A549 (cell line): ENCODE data around the gene SP140L. TPM values are rescaled to one million over a fixed set of nuclear protein-coding genes. Genes with fewer than 3 reads are reported as not detected.

ENCODE experiments used
- ATAC-seq, 2 experiments: fragments of 200-7000 bp in 1 of 2; fragments of >200 bp in 1 of 2; cut with Nextera tagmentation in 1 of 2; cut with Tn5 transposase in 1 of 2; 3 replicates each; pipeline versions ENCODE4 v1.8.0 to v1.9.1; 2018 to 2020; ENCODE audit warnings: mild to moderate bottlenecking in 1 of 2, moderate library complexity in 1 of 2
- CTCF ChIA-PET: fragments of 300-600 bp; sonication (Branson Sonifier 250); formaldehyde crosslinking; extraction: SDS; loops from one replicate; lab custom pipeline; 2021; ENCODE audit warnings: antibody characterized with exemption, inconsistent platforms; lab: Yijun Ruan, JAX
- POLR2A ChIA-PET: fragments of 350-600 bp; formaldehyde crosslinking; extraction: SDS; loops from one replicate; lab custom pipeline; 2021; ENCODE audit warnings: antibody characterized with exemption, inconsistent platforms; lab: Yijun Ruan, JAX
- DNase-seq, 2 experiments: peaks; one replicate each; pipeline versions ENCODE4 v3.0.0 to v3.0.0-alpha.2; 2011 to 2016; ENCODE audit warnings: low read depth in 1 of 2, low spot score in 1 of 2
- FAIRE-seq: peaks from 2 replicates; lab custom pipeline; 2011; peaks lifted over from hg19 to GRCh38; lab: Jason Lieb, UNC
- H3K27ac ChIP-seq, 2 experiments: fragments of >200 bp; sonication (Bioruptor Twin); formaldehyde crosslinking; 3 replicates each; pipeline ENCODE4 v1.5.1; 2016 to 2017
- H3K4me1 ChIP-seq: fragments of >200 bp; sonication (Bioruptor Twin); formaldehyde crosslinking; 3 replicates; pipeline ENCODE4 v1.6.1; 2016
- H3K4me2 ChIP-seq: fragments of >200 bp; sonication (Bioruptor Twin); formaldehyde crosslinking; 3 replicates; pipeline ENCODE4 v1.6.1; 2016
- H3K4me3 ChIP-seq: fragments of >200 bp; sonication (Bioruptor Twin); formaldehyde crosslinking; 3 replicates; pipeline ENCODE4 v1.5.1; 2016
- H3K9me3 ChIP-seq: fragments of >200 bp; sonication (Bioruptor Twin); formaldehyde crosslinking; 3 replicates; pipeline ENCODE4 v1.6.1; 2016
- BHLHE40 ChIP-seq: IDR thresholded peaks from 2 replicates; pipeline ENCODE4 v1.6.1; 2012; ENCODE audit warnings: low read depth, low read length, inconsistent platforms
- CTCF ChIP-seq: fragments of >200 bp; sonication (Bioruptor Twin); formaldehyde crosslinking; IDR thresholded peaks from 3 replicates; pipeline ENCODE4 v1.5.1; 2016
- E2F6 ChIP-seq: IDR thresholded peaks from 2 replicates; pipeline ENCODE4 v1.6.1; 2012; ENCODE audit warnings: low read depth, borderline replicate concordance
- EP300 ChIP-seq, 2 experiments: fragments of >200 bp; sonication (Bioruptor Twin); formaldehyde crosslinking; IDR thresholded peaks; 2 replicates in 1 of 2; 3 replicates in 1 of 2; pipeline ENCODE4 v1.6.1; 2016 to 2017
- FOSL2 ChIP-seq, 2 experiments: fragments of 450-650 bp in 1 of 2; fragments of >200 bp in 1 of 2; sonication (Bioruptor Twin) in 1 of 2; formaldehyde crosslinking; IDR thresholded peaks; 2 replicates each; pipeline versions ENCODE4 v1.5.0 to v1.6.1; 2016 to 2020; ENCODE audit warnings: mild to moderate bottlenecking in 1 of 2, moderate library complexity in 1 of 2
- FOXS1 ChIP-seq: fragments of 250-450 bp; sonication (Bioruptor Pico); IDR thresholded peaks from 2 replicates; pipeline ENCODE4 v1.5.0; 2020; ENCODE audit warnings: mild to moderate bottlenecking, moderate library complexity
- HEYL ChIP-seq: fragments of 250-450 bp; sonication (Bioruptor Pico); IDR thresholded peaks from 2 replicates; pipeline ENCODE4 v1.8.0; 2021; ENCODE audit warnings: mild to moderate bottlenecking, moderate library complexity
- HOXB13 ChIP-seq: fragments of 250-450 bp; sonication (Bioruptor Pico); IDR thresholded peaks from 2 replicates; pipeline ENCODE4 v1.5.0; 2020; ENCODE audit warnings: low read depth, mild to moderate bottlenecking, moderate library complexity
- HOXB5 ChIP-seq: fragments of 250-450 bp; sonication (Bioruptor Pico); IDR thresholded peaks from 2 replicates; pipeline ENCODE4 v1.5.0; 2020; ENCODE audit warnings: mild to moderate bottlenecking, moderate library complexity
- KDM1A ChIP-seq: fragments of 200-600 bp; sonication (generic); IDR thresholded peaks from 2 replicates; pipeline ENCODE4 v1.6.1; 2016; ENCODE audit warnings: low read depth, mild to moderate bottlenecking
- MAZ ChIP-seq: fragments of 150-350 bp; IDR thresholded peaks from 2 replicates; pipeline ENCODE4 v1.6.1; 2014; ENCODE audit warnings: antibody characterized with exemption, low read depth, low read length, borderline replicate concordance
- MYC ChIP-seq: IDR thresholded peaks from 2 replicates; pipeline ENCODE4 v1.6.1; 2012; ENCODE audit warnings: mild to moderate bottlenecking, inconsistent platforms, low read length, improper control_type of control experiment, borderline replicate concordance
- NFE2L2 ChIP-seq: fragments of 150-350 bp; conservative IDR thresholded peaks from 2 replicates; pipeline ENCODE4 v1.6.1; 2014; ENCODE audit warnings: low read length
- NPAS2 ChIP-seq: fragments of 250-450 bp; sonication (Bioruptor Pico); IDR thresholded peaks from 2 replicates; pipeline ENCODE4 v1.8.0; 2022; ENCODE audit warnings: mild to moderate bottlenecking, moderate library complexity, borderline replicate concordance
- PBX3 ChIP-seq: IDR thresholded peaks from 2 replicates; pipeline ENCODE4 v1.6.1; 2012
- PHF8 ChIP-seq: fragments of 200-600 bp; sonication (generic); IDR thresholded peaks from 2 replicates; pipeline ENCODE4 v1.6.1; 2016; ENCODE audit warnings: low read depth, mild to moderate bottlenecking, antibody characterized with exemption, moderate library complexity, borderline replicate concordance
- POLR2A ChIP-seq: IDR thresholded peaks from 2 replicates; pipeline ENCODE4 v1.6.1; 2012; ENCODE audit warnings: mild to moderate bottlenecking, low read length
- POLR2AphosphoS2 ChIP-seq: conservative IDR thresholded peaks from 2 replicates; pipeline ENCODE4 v1.6.1; 2012; ENCODE audit warnings: low read length, improper control_type of control experiment, inconsistent platforms
- RAD21 ChIP-seq, 2 experiments: fragments of >200 bp in 1 of 2; sonication (Bioruptor Twin) in 1 of 2; formaldehyde crosslinking in 1 of 2; IDR thresholded peaks in 1 of 2; conservative IDR thresholded peaks in 1 of 2; 2 replicates in 1 of 2; 3 replicates in 1 of 2; pipeline ENCODE4 v1.6.1; 2012 to 2018; ENCODE audit warnings: inconsistent platforms in 1 of 2
- WGBS: methylation state at CpG from one replicate; pipeline ENCODE4 v1.1.6; 2017; ENCODE audit errors: missing lambda C conversion rate; 5-methylcytosine and 5-hydroxymethylcytosine counted together
- polyA plus RNA-seq, 4 experiments: library from polyadenylated mRNA; depleted of rRNA in 3 of 4; stranded (reverse); fragments of >200 nt; fragmentation: RNase III in 1 of 4; extraction: RNeasy Plus Mini Kit Qiagen cat#74134 plus additional on column Dnase treatment in 1 of 4; gene quantifications; 2 replicates in 3 of 4; 3 replicates in 1 of 4; pipeline ENCODE4 v1.2.3, GENCODE V29; 2011 to 2017
- TF ChIP-seq, protein P1 (sequence below): fragments of 250-450 bp; sonication (Bioruptor Pico); IDR thresholded peaks from 2 replicates; pipeline ENCODE4 v1.5.0; 2021; ENCODE audit warnings: mild to moderate bottlenecking, moderate library complexity, borderline replicate concordance
- TF ChIP-seq, protein P2 (sequence below): fragments of 250-450 bp; sonication (Bioruptor Pico); IDR thresholded peaks from 2 replicates; pipeline ENCODE4 v1.5.0; 2020; ENCODE audit warnings: low read depth, mild to moderate bottlenecking, moderate library complexity
- TF ChIP-seq, protein P3 (sequence below): fragments of 450-650 bp; IDR thresholded peaks from 2 replicates; pipeline ENCODE4 v1.6.1; 2014; ENCODE audit warnings: antibody characterized with exemption

The SP140L gene
- polyA plus RNA-seq, 2 of the 4 experiments (the other 2 are of a cell fraction), result 1.7 to 2.5 TPM

GRCh38 chr2:230413479-230413878, 86.5 kb downstream of the SP140L start:
- TF ChIP-seq EP300 (IDR thresholded peaks at IDR 0.05) (no peak), NPAS2 (CRISPR knock-in tag) (no peak), CTCF (no peak), POLR2AphosphoS2 (no peak)
- TF ChIP-seq, protein P1, sequence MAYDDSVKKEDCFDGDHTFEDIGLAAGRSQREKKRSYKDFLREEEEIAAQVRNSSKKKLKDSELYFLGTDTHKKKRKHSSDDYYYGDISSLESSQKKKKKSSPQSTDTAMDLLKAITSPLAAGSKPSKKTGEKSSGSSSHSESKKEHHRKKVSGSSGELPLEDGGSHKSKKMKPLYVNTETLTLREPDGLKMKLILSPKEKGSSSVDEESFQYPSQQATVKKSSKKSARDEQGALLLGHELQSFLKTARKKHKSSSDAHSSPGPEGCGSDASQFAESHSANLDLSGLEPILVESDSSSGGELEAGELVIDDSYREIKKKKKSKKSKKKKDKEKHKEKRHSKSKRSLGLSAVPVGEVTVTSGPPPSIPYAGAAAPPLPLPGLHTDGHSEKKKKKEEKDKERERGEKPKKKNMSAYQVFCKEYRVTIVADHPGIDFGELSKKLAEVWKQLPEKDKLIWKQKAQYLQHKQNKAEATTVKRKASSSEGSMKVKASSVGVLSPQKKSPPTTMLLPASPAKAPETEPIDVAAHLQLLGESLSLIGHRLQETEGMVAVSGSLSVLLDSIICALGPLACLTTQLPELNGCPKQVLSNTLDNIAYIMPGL, result no peak
- FAIRE-seq, result no peak
- POLR2A ChIA-PET, result no interaction called here
- Histone ChIP-seq H3K9me3 (no peaks in the 10 kb centered on the region), H3K4me3 (no peak overlapping the region), H3K4me1 (peaks cover 23% of the 10 kb centered on the region; the same call in 2 of the 3 replicates), H3K27ac (no peak overlapping the region), H3K4me2 (no peak overlapping the region)
- ATAC-seq, result no peak
- CTCF ChIA-PET, result no interaction called here
- peak in 1 of 2 experiments; percentile 14 for DNase-seq
- WGBS, result 91% methylated on average over 3 of the region's 3 CpGs

- WGBS, result 100% methylated on average over 4 of the region's 6 CpGs
- DNase-seq (no peak), FAIRE-seq (no peak), ATAC-seq (no peak)
- ChIA-PET CTCF (no interaction called here), POLR2A (no interaction called here)
- H3K9me3 ChIP-seq, result no peaks in the 10 kb centered on the region
- H3K4me3 ChIP-seq, result no peak overlapping the region
- TF ChIP-seq MAZ (no peak), E2F6 (no peak), HEYL (no peak), RAD21 (conservative IDR thresholded peaks at IDR 0.05 in 1 of 2, IDR thresholded peaks at IDR 0.05 in 1 of 2) (no peak), BHLHE40 (no peak), MYC (no peak), HOXB5 (no peak), NPAS2 (CRISPR knock-in tag) (no peak)
- peaks cover 24% of the 10 kb centered on the region; the same call in 2 of the 3 replicates for H3K4me1 ChIP-seq
- no peak overlapping the region for H3K4me2 ChIP-seq
- H3K27ac ChIP-seq, result no peak overlapping the region
Observed at GRCh38 chr2:230414302-230414701, 87.3 kb downstream of the SP140L start.

- FAIRE-seq (no peak), ATAC-seq (peak; percentile 78 to 81), DNase-seq (peak; percentile 47 to 69)
- Histone ChIP-seq H3K27ac (peak within 1 kb of the TSS; percentile 87 to 94), H3K4me1 (peaks cover 24% of the 10 kb centered on the region; the same call in 2 of the 3 replicates), H3K4me2 (peak within 1 kb of the TSS; percentile 94), H3K9me3 (no peaks in the 10 kb centered on the region), H3K4me3 (peak within 1 kb of the TSS; percentile 54)
- CTCF ChIA-PET, result interaction anchor here (2.1 kb wide), 1 partner anchor 349 kb away, joined by 5 read pairs; no protein-coding TSS in a partner anchor
- POLR2A ChIA-PET, result no interaction called here
- 2% methylated on average over 12 of the region's 12 CpGs for WGBS
- TF ChIP-seq FOXS1 (CRISPR knock-in tag) (no peak), NFE2L2 (no peak), KDM1A (no peak), HEYL (no peak), FOSL2 (IDR thresholded peaks at IDR 0.05) (no peak), FOSL2 (CRISPR knock-in tag; IDR thresholded peaks at IDR 0.05) (peak; percentile 52), POLR2A (peak; percentile 66), HOXB13 (CRISPR knock-in tag) (no peak), PHF8 (peak; percentile 62), PBX3 (no peak)
- TF ChIP-seq, protein P2, sequence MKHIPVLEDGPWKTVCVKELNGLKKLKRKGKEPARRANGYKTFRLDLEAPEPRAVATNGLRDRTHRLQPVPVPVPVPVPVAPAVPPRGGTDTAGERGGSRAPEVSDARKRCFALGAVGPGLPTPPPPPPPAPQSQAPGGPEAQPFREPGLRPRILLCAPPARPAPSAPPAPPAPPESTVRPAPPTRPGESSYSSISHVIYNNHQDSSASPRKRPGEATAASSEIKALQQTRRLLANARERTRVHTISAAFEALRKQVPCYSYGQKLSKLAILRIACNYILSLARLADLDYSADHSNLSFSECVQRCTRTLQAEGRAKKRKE, result 0 out of 2 replicates have a peak, but pooled peaks have one; percentile 17
- TF ChIP-seq, protein P1, result no peak
- TF ChIP-seq, protein P3, sequence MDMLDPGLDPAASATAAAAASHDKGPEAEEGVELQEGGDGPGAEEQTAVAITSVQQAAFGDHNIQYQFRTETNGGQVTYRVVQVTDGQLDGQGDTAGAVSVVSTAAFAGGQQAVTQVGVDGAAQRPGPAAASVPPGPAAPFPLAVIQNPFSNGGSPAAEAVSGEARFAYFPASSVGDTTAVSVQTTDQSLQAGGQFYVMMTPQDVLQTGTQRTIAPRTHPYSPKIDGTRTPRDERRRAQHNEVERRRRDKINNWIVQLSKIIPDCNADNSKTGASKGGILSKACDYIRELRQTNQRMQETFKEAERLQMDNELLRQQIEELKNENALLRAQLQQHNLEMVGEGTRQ, result peak; percentile 89
Observed at GRCh38 chr2:230416061-230416721, 89.2 kb downstream of the SP140L start, which contains the start of gene SP100. Gene SP100, plus strand, starts transcription at chr2:230416201. Its CDS starts 96 bp downstream, at chr2:230416297.
